Measurements from ENCODE around the gene TMED10. TPM values are rescaled to one million over a fixed set of nuclear protein-coding genes. Genes with fewer than 3 reads are reported as not detected.
A peak's percentile ranks its signal among the peaks of the same experiment; 100 is the strongest.
"Not testable (repeated sequence)": the region's sequence is repeated elsewhere in the genome, so short reads cannot be mapped to it uniquely, and the experiment has no call there.

TMED10 gene
- total RNA-seq, 3 donors from 2014 or later, result 223 to 411 (median 317) TPM

DNA sequence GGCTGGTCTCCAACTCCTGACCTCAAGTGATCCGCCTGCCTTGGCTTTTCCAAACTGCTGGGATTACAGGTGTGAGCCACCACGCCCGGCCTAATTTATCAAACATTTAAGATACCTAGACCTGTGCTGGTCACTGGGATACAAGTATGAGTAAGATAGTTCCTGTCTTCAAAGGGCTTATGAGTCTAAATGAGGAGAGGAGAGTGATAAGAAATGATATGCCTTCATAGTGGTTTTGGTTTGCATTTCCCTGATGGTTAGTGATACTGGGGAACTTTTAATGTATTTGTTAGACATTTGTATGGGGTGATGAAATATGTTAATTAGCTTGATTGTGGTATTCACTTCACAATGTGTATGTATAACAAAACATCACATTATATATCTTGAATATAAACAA lies 21.2 kb downstream of the TMED10 start:
- H3K4me3 ChIP-seq, result no peak overlapping the region
- no peak for DNase-seq
- no peaks in the 10 kb centered on the region for H3K9me3 ChIP-seq
- intact Hi-C loops (cut with DNase I, micrococcal nuclease), result no loop called here
- peaks cover 7% of the 10 kb centered on the region for H3K4me1 ChIP-seq (ENCODE audit: low read depth)
- no peaks in the 10 kb centered on the region for H3K36me3 ChIP-seq (ENCODE audit: low read depth)
- TF ChIP-seq, protein P1, sequence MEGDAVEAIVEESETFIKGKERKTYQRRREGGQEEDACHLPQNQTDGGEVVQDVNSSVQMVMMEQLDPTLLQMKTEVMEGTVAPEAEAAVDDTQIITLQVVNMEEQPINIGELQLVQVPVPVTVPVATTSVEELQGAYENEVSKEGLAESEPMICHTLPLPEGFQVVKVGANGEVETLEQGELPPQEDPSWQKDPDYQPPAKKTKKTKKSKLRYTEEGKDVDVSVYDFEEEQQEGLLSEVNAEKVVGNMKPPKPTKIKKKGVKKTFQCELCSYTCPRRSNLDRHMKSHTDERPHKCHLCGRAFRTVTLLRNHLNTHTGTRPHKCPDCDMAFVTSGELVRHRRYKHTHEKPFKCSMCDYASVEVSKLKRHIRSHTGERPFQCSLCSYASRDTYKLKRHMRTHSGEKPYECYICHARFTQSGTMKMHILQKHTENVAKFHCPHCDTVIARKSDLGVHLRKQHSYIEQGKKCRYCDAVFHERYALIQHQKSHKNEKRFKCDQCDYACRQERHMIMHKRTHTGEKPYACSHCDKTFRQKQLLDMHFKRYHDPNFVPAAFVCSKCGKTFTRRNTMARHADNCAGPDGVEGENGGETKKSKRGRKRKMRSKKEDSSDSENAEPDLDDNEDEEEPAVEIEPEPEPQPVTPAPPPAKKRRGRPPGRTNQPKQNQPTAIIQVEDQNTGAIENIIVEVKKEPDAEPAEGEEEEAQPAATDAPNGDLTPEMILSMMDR (IDR thresholded peaks at IDR 0.05), result no peak
- no peak for ATAC-seq

DNA sequence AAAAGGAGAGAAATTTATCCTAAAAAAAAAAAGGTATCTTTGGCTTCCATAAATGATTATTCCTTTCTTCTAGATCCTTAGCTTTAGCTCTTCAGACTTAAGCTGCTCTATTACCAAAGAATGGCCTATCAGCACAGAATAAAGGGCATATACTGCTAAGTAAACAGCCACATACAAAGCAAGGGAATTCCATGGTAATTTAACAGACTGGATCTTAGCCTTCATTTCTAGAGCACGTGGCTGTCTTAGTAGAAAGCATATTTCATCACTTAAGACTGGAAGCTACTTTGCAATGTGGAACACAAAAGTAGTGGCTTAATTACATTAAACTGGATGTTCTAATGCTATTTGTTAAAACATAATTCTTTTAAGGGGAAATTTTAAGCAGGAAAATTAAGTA lies 23.1 kb downstream of the TMED10 start:
- intact Hi-C loops (cut with DNase I, micrococcal nuclease), result no loop called here
- H3K4me1 ChIP-seq (ENCODE audit: low read depth), result no peaks in the 10 kb centered on the region
- H3K4me3 ChIP-seq, result no peak overlapping the region
- H3K9me3 ChIP-seq, result no peaks in the 10 kb centered on the region
- no peak for DNase-seq
- ATAC-seq, result no peak
- TF ChIP-seq, protein P1 (IDR thresholded peaks at IDR 0.05), result no peak
- no peaks in the 10 kb centered on the region for H3K36me3 ChIP-seq (ENCODE audit: low read depth)

DNA sequence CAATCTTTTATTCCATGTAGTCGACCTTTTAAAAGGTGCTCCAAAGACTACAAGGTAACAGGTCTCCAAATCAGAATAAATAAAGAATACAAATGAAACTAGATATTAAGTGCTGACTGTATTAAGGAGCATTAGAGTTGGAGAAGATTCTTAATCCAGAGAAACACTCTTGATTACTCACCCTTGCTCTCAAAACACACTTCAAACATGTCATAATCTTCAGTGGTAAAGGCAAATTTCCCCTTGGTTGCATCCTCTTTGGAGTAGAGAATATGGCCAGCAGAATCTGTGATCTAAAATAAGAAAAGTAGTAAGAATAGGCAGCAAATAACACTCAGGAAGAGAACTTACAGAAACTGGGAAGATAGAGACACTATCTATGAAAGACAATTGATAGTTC lies 24.6 kb downstream of the TMED10 start:
- Histone ChIP-seq H3K4me1 (ENCODE audit: low read depth) (no peaks in the 10 kb centered on the region), H3K36me3 (ENCODE audit: low read depth) (no peaks in the 10 kb centered on the region), H3K9me3 (no peaks in the 10 kb centered on the region), H3K4me3 (no peak overlapping the region)
- DNase-seq, result no peak
- ATAC-seq, result no peak
- intact Hi-C loops (cut with DNase I, micrococcal nuclease), result no loop called here
- TF ChIP-seq, protein P1 (IDR thresholded peaks at IDR 0.05), result no peak

DNA sequence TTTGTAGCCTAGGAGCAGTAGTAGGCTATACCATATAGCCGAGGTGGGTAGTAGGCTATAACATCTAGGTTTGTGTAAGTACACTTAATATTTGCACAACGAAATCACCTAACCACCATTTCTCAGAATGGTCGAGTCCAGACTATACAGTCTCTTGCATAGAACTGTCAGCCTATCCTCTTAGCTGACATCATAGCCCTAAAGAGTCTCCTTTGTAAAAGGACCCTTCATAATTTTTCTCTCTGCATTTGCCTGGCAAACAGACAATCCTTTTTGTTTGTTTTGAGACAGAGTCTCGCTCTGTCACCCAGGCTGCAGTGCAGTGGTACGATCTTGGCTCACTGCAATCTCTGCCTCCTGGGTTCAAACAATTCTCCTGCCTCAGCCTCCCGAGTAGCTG lies 25.8 kb downstream of the TMED10 start:
- H3K4me1 ChIP-seq (ENCODE audit: low read depth); H3K9me3 ChIP-seq; intact Hi-C loops (cut with DNase I, micrococcal nuclease); H3K4me3 ChIP-seq; DNase-seq; H3K36me3 ChIP-seq (ENCODE audit: low read depth): not testable (repeated sequence)
- ATAC-seq, result peak; percentile 36

DNA sequence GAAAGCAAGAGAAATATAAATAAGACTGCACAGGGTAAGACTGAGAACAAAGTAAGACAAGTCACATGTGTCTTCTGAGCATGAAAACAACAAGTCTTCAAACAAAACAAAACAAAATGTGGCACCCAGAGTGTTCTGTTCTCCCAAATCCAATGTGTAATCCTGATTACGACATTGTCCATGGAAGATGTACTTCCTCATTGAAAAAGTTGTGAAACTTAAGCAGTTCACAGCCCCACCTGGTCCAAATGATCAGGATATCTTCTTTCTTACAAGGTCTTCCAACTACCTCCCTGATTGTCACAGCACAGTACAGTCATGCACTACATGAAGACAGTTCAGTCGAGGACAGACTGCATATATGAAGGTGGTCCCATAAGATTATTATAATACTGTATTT lies 26.3 kb downstream of the TMED10 start:
- no peaks in the 10 kb centered on the region for H3K4me1 ChIP-seq (ENCODE audit: low read depth)
- ATAC-seq (peak; percentile 51), DNase-seq (no peak)
- H3K36me3 ChIP-seq (ENCODE audit: low read depth), result no peaks in the 10 kb centered on the region
- TF ChIP-seq, protein P1 (IDR thresholded peaks at IDR 0.05), result no peak
- no peak overlapping the region for H3K4me3 ChIP-seq
- intact Hi-C loops (cut with DNase I, micrococcal nuclease), result no loop called here
- no peaks in the 10 kb centered on the region for H3K9me3 ChIP-seq

DNA sequence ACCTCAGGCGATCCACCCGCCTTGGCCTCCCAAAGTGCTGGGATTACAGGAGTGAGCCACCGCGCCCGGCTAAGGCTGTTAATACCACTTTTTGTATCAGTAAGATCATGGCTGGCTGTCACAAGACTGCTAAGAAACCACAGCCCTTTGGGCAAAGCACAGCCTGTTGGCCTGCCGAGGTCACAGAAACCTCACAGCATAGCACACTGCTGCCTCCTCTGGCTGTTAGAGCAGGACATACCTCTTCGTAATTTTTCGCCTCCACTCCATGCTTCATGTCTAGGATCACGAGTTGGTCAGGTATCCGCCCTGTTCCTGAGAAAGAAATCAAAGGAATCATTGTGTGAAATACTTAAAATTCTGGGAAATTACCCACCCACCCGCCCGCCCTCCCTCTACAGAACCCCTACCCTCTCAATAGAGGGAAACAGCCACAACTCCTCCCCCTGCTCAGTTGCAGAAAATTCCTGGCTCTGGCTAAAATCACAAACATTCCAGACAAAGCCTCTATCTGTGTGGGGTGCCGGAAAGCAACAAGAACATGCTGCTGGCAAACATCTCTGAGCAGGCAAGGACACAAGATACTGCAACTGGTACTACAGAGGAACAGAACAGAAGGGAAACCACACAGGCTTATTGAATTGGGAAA lies 28.9 kb downstream of the TMED10 start:
- H3K4me3 ChIP-seq, result no peak overlapping the region
- ATAC-seq, result peak; percentile 63

More for the DNA sequence above, 28.9 kb downstream of the TMED10 start:
- DNase-seq, result peak in 2 of 3 donors; percentile 63 to 65
- TF ChIP-seq, protein P1 (IDR thresholded peaks at IDR 0.05), result peak; percentile 7
- intact Hi-C loops (cut with DNase I, micrococcal nuclease), result loop anchor here in 1 of 2 donors (10.0 kb wide), 1 partner anchor 337 kb away; no protein-coding TSS in a partner anchor
- H3K36me3 ChIP-seq (ENCODE audit: low read depth), result no peaks in the 10 kb centered on the region
- H3K4me1 ChIP-seq (ENCODE audit: low read depth), result peaks cover 5% of the 10 kb centered on the region
- no peaks in the 10 kb centered on the region for H3K9me3 ChIP-seq
